ENCODE results near the gene CHMP2A. TPM values are rescaled to one million over a fixed set of nuclear protein-coding genes. Genes with fewer than 3 reads are reported as not detected.
"Not testable (repeated sequence)": the region's sequence is repeated elsewhere in the genome, so short reads cannot be mapped to it uniquely, and the experiment has no call there.

The CHMP2A gene
- total RNA-seq, 1 donor from 2014 or later = 137 TPM

DNA sequence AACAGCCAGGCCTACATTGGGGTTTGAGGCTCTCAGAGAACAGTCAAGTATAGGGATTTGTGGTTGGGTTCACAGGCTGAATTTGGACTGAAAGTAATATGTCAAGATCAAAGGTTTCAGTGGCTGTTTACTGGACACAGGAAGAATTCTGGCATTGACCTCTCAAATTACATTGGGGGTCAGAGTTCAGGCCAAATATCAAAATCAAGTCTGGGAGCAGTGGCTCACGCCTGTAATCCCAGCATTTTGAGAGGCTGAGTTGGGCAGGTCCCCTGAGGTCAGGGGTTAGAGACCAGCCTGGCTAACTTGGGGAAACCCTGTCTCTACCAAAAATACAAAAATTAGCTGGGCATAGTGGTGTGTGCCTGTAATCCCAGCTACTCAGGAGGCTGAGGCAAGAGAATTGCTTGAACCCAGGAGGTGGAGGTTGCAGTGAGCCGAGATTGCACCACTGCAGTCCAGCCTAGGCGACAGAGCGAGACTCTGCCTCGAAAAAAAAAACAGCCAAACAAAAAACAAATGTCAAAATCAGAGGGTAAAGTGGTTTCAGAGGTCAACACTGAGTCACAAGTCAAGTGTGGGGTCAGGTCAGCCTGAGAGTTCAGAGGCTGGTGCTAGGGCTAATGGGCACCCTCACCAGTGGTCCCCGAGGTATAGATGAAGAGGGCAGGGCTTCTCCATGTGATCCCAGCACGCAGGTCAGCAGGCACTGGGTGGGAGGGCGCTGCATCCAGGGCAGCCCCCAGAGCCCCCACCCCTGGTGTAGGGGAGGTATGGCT, 44.6 kb downstream of the CHMP2A start:
- TF ChIP-seq, protein P1, sequence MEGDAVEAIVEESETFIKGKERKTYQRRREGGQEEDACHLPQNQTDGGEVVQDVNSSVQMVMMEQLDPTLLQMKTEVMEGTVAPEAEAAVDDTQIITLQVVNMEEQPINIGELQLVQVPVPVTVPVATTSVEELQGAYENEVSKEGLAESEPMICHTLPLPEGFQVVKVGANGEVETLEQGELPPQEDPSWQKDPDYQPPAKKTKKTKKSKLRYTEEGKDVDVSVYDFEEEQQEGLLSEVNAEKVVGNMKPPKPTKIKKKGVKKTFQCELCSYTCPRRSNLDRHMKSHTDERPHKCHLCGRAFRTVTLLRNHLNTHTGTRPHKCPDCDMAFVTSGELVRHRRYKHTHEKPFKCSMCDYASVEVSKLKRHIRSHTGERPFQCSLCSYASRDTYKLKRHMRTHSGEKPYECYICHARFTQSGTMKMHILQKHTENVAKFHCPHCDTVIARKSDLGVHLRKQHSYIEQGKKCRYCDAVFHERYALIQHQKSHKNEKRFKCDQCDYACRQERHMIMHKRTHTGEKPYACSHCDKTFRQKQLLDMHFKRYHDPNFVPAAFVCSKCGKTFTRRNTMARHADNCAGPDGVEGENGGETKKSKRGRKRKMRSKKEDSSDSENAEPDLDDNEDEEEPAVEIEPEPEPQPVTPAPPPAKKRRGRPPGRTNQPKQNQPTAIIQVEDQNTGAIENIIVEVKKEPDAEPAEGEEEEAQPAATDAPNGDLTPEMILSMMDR (conservative IDR thresholded peaks at IDR 0.05; ENCODE audit: low read depth, low read length) = no peak
- no peak for DNase-seq (ENCODE audit: low read depth)
- H3K4me3 ChIP-seq (ENCODE audit: low read depth, low read length) = no peak overlapping the region

DNA sequence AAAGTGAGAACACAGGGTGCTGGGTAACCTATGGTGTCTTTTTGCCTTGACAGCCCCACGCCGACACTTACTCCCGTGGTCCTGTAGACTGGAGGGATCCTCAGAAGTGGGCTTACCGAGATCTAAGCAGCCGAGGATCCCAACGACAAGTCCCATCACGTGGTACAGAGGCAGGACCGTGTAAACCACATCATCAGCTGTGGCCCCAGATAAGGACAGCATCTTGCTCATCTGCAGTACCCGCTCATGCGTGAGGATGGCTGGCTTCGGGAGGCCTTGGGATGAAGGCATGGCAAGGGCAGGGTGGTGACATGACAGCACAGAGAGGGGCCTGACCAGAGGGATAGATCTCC, 45.2 kb downstream of the CHMP2A start:
- no peak overlapping the region for H3K4me3 ChIP-seq (ENCODE audit: low read depth, low read length)
- no peak for DNase-seq (ENCODE audit: low read depth)
- TF ChIP-seq, protein P1 (conservative IDR thresholded peaks at IDR 0.05; ENCODE audit: low read depth, low read length) = no peak

DNA sequence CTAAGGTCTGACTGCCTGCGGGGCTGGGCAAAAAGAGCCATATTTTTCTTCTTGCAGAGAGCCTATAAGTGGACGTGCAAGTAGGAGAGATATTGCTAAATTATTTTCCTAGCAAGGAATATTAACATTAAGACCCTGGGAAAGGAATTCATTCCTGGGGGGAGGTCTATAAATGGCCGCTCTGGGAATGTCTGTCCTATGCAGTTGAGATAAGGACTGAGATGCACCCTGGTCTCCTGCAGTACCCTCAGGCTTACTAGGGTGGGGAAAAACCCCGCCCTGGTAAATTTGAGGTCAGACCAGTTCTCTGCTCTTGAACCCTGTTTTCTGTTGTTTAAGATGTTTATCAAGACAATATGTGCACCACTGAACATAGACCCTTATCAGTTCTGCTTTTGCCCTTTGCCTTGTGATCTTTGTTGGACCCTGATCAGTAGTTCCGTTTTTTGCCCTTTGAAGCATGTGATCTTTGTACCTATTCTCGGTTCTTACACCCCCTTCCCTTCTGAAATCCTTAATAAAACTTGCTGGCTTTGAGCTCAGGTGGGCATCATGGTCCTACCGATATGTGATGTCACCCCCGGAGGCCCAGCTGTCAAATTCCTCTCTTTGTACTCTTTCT, 47.2 kb downstream of the CHMP2A start:
- H3K4me3 ChIP-seq (ENCODE audit: low read depth, low read length); DNase-seq (ENCODE audit: low read depth): not testable (repeated sequence)

Other genes with a start within 250 kb of the CHMP2A start
- gene ERVK3-1, start 249.7 kb downstream of the CHMP2A start, total RNA-seq = 40.4 and 51.0 TPM in 2 replicates
- gene ZSCAN22, start 228.1 kb downstream of the CHMP2A start, total RNA-seq = 1.3 and 1.9 TPM in 2 replicates
- 2.7 and 20.1 TPM in 2 replicates for gene A1BG, start 201.6 kb downstream of the CHMP2A start, total RNA-seq
- 0.06 and 0.14 TPM in 2 replicates for gene ZNF497, start 192.4 kb downstream of the CHMP2A start, total RNA-seq
- 2.4 and 11.5 TPM in 2 replicates for gene ZNF837, start 174.1 kb downstream of the CHMP2A start, total RNA-seq
- 1,628 and 2,421 TPM in 2 replicates for gene RPS5, start 167.8 kb downstream of the CHMP2A start, total RNA-seq
- gene RNF225, start 159.4 kb downstream of the CHMP2A start, total RNA-seq = not detected in 2 replicates
- 5.3 and 10.5 TPM in 2 replicates for gene ZNF584, start 146.5 kb downstream of the CHMP2A start, total RNA-seq
- 1.8 and 2.4 TPM in 2 replicates for gene ZNF132, start 115.0 kb downstream of the CHMP2A start, total RNA-seq
- gene ZNF324B, start 103.5 kb downstream of the CHMP2A start, total RNA-seq = 0.98 and 3.8 TPM in 2 replicates
- 7.2 and 13.8 TPM in 2 replicates for gene ZNF324, start 88.0 kb downstream of the CHMP2A start, total RNA-seq
- gene ZNF446, start 78.8 kb downstream of the CHMP2A start, total RNA-seq = 8.6 and 9.7 TPM in 2 replicates
- gene SLC27A5, start 43.1 kb downstream of the CHMP2A start, total RNA-seq = 14.8 and 15.8 TPM in 2 replicates
- 18.2 and 23.7 TPM in 2 replicates for gene ZBTB45, start 35.3 kb downstream of the CHMP2A start, total RNA-seq
- gene TRIM28, start 11.0 kb downstream of the CHMP2A start, total RNA-seq = 454 and 661 TPM in 2 replicates
- gene UBE2M, start 3.5 kb upstream of the CHMP2A start, total RNA-seq = 37.4 and 49.9 TPM in 2 replicates
- gene MZF1, start 18.2 kb upstream of the CHMP2A start, total RNA-seq = 8.0 and 12.7 TPM in 2 replicates

Data from epithelial cell of proximal tubule (primary cell).